Lung (tissue), 16 donors: ENCODE results near the gene CHPF. TPM values are rescaled to one million over a fixed set of nuclear protein-coding genes. Genes with fewer than 3 reads are reported as not detected.

Experiments used
- ATAC-seq: fragments of 200-7000 bp; cut with Tn5 transposase; one replicate; pipeline ENCODE4 v1.9.1; 2020; ENCODE audit warnings: moderate number of reproducible peaks; ENCODE audit not compliant: insufficient read depth, low FRiP score
- DNase-seq, 3 donors: peaks; one replicate each; pipeline ENCODE4 v3.0.0-alpha.2; 2013 to 2017
- H3K27ac ChIP-seq, 2 donors: one replicate each; pipeline ENCODE4 v1.5.1; 2013; ENCODE audit warnings: mild to moderate bottlenecking in 2 of 2, moderate library complexity in 2 of 2, control low read depth in 1 of 2, inconsistent platforms in 1 of 2, low read depth in 1 of 2, low read length in 1 of 2
- H3K27me3 ChIP-seq, 3 donors: one replicate each; pipeline ENCODE4 v1.5.1; 2013; ENCODE audit warnings: low read length in 2 of 3; ENCODE audit not compliant: control insufficient read depth in 3 of 3, insufficient read depth in 3 of 3
- H3K36me3 ChIP-seq, 4 donors: one replicate each; pipeline ENCODE4 v1.5.1; 2013; ENCODE audit warnings: low read length in 4 of 4, mild to moderate bottlenecking in 1 of 4, moderate library complexity in 1 of 4; ENCODE audit not compliant: control insufficient read depth in 4 of 4, insufficient read depth in 4 of 4
- H3K4me1 ChIP-seq, 5 donors: one replicate each; pipeline ENCODE4 v1.5.1; 2013; ENCODE audit warnings: low read length in 5 of 5, mild to moderate bottlenecking in 2 of 5, moderate library complexity in 1 of 5; ENCODE audit not compliant: control insufficient read depth in 5 of 5, insufficient read depth in 5 of 5
- H3K4me3 ChIP-seq: one replicate; pipeline ENCODE4 v1.5.1; 2013; ENCODE audit warnings: mild to moderate bottlenecking, control low read depth, moderate library complexity
- H3K9ac ChIP-seq, 2 donors: one replicate each; pipeline ENCODE4 v1.5.1; 2013; ENCODE audit warnings: low read length in 2 of 2, control low read depth in 1 of 2; ENCODE audit not compliant: insufficient read depth in 1 of 2
- H3K9me3 ChIP-seq, 4 donors: one replicate each; pipeline ENCODE4 v1.5.1; 2013; ENCODE audit warnings: low read length in 3 of 4, mild to moderate bottlenecking in 1 of 4, moderate library complexity in 1 of 4; ENCODE audit not compliant: control insufficient read depth in 4 of 4, insufficient read depth in 3 of 4
- WGBS, 2 donors: extraction: QIAGEN DNeasy Blood & Tissue Kit; methylation state at CpG; one replicate each; pipeline ENCODE4 v1.1.7; 2013; 5-methylcytosine and 5-hydroxymethylcytosine counted together
- long read RNA-seq, 5 donors: transcript quantifications; one replicate each; lab custom pipeline, GENCODE V29; 2026
- polyA plus RNA-seq, 2 donors: library from polyadenylated mRNA; stranded (reverse); fragments of 200-250 nt; gene quantifications; one replicate each; pipeline ENCODE4 v1.2.1, GENCODE V29; 2013
- total RNA-seq, 2 donors: library from RNA; depleted of rRNA in 1 of 2; stranded (reverse); fragments of >200 nt in 1 of 2; gene quantifications; one replicate each; pipeline ENCODE4 v1.2.1, GENCODE V29; 2014 to 2021
- TF ChIP-seq, protein P1 (sequence below): IDR thresholded peaks from 2 replicates; pipeline ENCODE4 v1.5.1; 2012; ENCODE audit warnings: mild to moderate bottlenecking; ENCODE audit errors: control extremely low read depth, extremely low read depth
- donor health status: control.
- donor health status: control.
- donor health status: Bipolar disorder and iron deficiency.
- donor health status: healthy.
- donor health status: DM: yes; HTN: yes; CAD: no.

Gene CHPF, protein sequence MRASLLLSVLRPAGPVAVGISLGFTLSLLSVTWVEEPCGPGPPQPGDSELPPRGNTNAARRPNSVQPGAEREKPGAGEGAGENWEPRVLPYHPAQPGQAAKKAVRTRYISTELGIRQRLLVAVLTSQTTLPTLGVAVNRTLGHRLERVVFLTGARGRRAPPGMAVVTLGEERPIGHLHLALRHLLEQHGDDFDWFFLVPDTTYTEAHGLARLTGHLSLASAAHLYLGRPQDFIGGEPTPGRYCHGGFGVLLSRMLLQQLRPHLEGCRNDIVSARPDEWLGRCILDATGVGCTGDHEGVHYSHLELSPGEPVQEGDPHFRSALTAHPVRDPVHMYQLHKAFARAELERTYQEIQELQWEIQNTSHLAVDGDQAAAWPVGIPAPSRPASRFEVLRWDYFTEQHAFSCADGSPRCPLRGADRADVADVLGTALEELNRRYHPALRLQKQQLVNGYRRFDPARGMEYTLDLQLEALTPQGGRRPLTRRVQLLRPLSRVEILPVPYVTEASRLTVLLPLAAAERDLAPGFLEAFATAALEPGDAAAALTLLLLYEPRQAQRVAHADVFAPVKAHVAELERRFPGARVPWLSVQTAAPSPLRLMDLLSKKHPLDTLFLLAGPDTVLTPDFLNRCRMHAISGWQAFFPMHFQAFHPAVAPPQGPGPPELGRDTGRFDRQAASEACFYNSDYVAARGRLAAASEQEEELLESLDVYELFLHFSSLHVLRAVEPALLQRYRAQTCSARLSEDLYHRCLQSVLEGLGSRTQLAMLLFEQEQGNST
- total RNA-seq (10 to 100 TPM; 42.7 to 89.6 TPM), polyA plus RNA-seq (10 to 100 TPM; 44.6 to 71.6 TPM)
- long read RNA-seq, donor 1, transcript CHPF-201 (4 exons, 3,013 nt): major isoform, 19 of 41 reads
- long read RNA-seq, donor 1, partial matches to known transcripts: 21 of 41 reads
- long read RNA-seq, donor 1, other reads (novel, unspliced or antisense): 0 of 41 reads
- long read RNA-seq, donor 2, transcript CHPF-201 (4 exons, 3,013 nt): major isoform, 5 of 5 reads
- long read RNA-seq, donor 2, partial matches to known transcripts: 0 of 5 reads
- long read RNA-seq, donor 2, other reads (novel, unspliced or antisense): 0 of 5 reads
- long read RNA-seq, donor 3, transcript CHPF-201 (4 exons, 3,013 nt): major isoform, 10 of 10 reads
- long read RNA-seq, donor 3, partial matches to known transcripts: 0 of 10 reads
- long read RNA-seq, donor 3, other reads (novel, unspliced or antisense): 0 of 10 reads
- long read RNA-seq, donor 4, transcript CHPF-201 (4 exons, 3,013 nt): major isoform, 5 of 8 reads
- long read RNA-seq, donor 4, partial matches to known transcripts: 0 of 8 reads
- long read RNA-seq, donor 4, other reads (novel, unspliced or antisense): 0 of 8 reads
- long read RNA-seq, donor 5, transcript CHPF-201 (4 exons, 3,013 nt): major isoform, 21 of 24 reads
- long read RNA-seq, donor 5, partial matches to known transcripts: 0 of 24 reads
- long read RNA-seq, donor 5, other reads (novel, unspliced or antisense): 0 of 24 reads

DNA sequence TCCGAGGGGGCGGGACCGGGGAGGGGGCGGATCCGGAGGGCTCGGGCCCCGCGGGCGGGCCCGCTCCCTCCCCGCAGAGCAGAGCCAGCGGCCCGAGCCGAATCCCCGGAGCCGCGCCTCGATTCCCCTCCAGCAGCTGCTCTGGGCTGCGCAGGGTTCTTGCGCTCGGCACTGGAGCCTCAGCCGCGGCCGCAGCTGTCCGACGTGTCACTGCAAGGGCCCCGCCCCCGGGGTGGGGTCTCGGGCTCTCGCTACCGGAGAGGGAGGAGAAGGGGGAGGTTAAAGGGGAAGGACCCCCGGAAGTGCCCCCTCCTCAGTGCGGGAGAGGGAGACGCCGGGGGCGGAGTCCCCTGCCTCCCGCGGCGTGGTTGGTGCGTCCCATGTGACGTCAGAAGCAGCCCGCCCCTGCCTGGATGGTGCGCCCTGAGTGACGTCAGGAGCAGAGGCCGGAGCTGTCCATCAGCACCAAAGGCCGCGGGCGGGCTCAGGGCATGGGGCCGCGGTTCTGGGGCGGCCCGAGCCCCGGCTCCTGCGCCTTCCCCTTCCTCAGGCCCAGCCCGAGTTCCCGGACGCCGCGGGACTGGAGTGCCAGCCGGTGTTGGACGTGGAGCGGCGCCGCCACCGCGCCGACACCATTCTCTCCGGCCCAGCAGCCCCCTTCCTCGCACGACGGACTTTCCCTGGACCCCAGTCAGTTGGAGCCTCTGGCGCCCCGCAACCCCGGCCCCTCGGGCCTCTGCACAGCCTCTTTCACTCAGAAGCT lies at the start of gene CHPF, which contains the start of gene TMEM198:
TSS of gene CHPF (minus strand) at position 214 of the 763 bp plus-strand sequence. CDS start 271 bp downstream, outside the sequence.
TSS of gene TMEM198 (plus strand) at position 433 of the 763 bp plus-strand sequence. CDS start 700 bp downstream, outside the sequence.
- TF ChIP-seq, protein P1, sequence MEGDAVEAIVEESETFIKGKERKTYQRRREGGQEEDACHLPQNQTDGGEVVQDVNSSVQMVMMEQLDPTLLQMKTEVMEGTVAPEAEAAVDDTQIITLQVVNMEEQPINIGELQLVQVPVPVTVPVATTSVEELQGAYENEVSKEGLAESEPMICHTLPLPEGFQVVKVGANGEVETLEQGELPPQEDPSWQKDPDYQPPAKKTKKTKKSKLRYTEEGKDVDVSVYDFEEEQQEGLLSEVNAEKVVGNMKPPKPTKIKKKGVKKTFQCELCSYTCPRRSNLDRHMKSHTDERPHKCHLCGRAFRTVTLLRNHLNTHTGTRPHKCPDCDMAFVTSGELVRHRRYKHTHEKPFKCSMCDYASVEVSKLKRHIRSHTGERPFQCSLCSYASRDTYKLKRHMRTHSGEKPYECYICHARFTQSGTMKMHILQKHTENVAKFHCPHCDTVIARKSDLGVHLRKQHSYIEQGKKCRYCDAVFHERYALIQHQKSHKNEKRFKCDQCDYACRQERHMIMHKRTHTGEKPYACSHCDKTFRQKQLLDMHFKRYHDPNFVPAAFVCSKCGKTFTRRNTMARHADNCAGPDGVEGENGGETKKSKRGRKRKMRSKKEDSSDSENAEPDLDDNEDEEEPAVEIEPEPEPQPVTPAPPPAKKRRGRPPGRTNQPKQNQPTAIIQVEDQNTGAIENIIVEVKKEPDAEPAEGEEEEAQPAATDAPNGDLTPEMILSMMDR: no peak
- ATAC-seq (peak; percentile 83), DNase-seq (peak; percentile 99 to 100 (median 99))
- Histone ChIP-seq H3K9me3 (no peaks in the 10 kb centered on the region), H3K27ac (peak within 1 kb of the TSS; percentile 88 to 96), H3K27me3 (no peaks in the 10 kb centered on the region), H3K36me3 (peaks cover 3 to 14% (median 12%) of the 10 kb centered on the region in 4 donors), H3K4me1 (peaks cover 0 to 33% (median 8%) of the 10 kb centered on the region in 5 donors), H3K4me3 (peak within 1 kb of the TSS; percentile 63), H3K9ac (peak within 1 kb of the TSS; percentile 26 to 73)
- 1% methylated on average over 57 to 75 of the region's 75 CpGs for whole genome bisulfite sequencing, 2 donors

DNA sequence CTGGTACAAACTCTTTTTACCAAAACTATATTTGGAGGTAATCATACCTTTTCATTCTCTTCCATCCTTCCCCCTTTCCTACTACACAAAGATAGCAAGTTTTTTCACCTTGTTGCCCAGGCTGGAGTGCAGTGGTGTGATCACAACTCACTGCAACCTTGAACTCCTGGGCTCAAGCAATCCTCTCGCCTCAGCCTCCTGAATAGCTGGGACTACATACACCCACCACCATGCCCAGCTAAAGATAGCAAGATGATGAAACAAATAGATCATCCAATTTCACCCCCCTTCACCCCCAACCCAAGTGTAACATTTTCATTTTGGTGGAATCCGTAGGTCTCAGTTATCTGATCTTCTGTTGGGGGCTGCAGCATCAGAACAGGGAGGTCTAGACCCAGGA lies 49.5 kb upstream of the CHPF start:
- Histone ChIP-seq H3K27ac (no peak overlapping the region), H3K4me1 (peaks cover 0 to 37% (median 14%) of the 10 kb centered on the region in 5 donors), H3K4me3 (no peak overlapping the region), H3K27me3 (no peaks in the 10 kb centered on the region), H3K36me3 (no peaks in the 10 kb centered on the region), H3K9me3 (no peaks in the 10 kb centered on the region), H3K9ac (no peak overlapping the region)
- TF ChIP-seq, protein P1: no peak
- ATAC-seq (no peak), DNase-seq (no peak)
- 91% methylated on average over 2 of the region's 2 CpGs for WGBS, 2 donors

DNA sequence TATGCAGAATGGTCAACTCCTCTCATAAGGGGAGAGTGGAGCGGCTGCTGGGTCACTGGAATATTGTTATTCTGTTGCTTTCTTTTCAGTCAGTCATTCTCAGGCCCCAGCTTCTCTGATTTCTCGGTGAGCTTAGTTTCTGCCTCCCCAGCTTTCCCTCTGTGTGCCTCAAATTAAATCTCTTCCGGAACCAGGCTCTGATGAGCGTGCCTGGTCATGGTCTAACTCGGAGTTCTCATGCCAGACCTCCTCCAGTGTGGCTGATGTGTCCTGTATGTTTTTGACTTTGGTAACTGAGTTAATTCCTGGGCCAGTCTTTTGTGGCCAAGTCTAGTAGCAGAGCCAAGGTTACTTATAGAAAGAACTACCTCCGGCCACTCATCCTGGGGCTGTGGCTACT lies 49.1 kb upstream of the CHPF start:
- peak; percentile 71 to 90 (median 81) for DNase-seq
- Histone ChIP-seq H3K36me3 (no peaks in the 10 kb centered on the region), H3K4me3 (no peak overlapping the region), H3K27ac (no peak overlapping the region), H3K9me3 (no peaks in the 10 kb centered on the region), H3K4me1 (peaks cover 0 to 37% (median 14%) of the 10 kb centered on the region in 5 donors), H3K9ac (no peak overlapping the region), H3K27me3 (no peaks in the 10 kb centered on the region)
- WGBS, 2 donors: 80 to 88% methylated on average over 6 of the region's 6 CpGs
- TF ChIP-seq, protein P1: no peak
- no peak for ATAC-seq
